A673 (cell line): ENCODE results near the gene FSTL4. TPM values are rescaled to one million over a fixed set of nuclear protein-coding genes. Genes with fewer than 3 reads are reported as not detected.

Experiments
- BruUV-seq: library from RNA; stranded (reverse); fragments of 400-500 nt; replicated peaks from 2 replicates; lab custom pipeline; 2021; lab: Mats Ljungman, UMichigan
- CTCF ChIA-PET: fragments of 300-600 bp; sonication (Branson Sonifier 250); formaldehyde crosslinking; loops from one replicate; lab custom pipeline; 2022; ENCODE audit warnings: antibody characterized with exemption; lab: Charles Lee
- POLR2A ChIA-PET: fragments of 300-600 bp; sonication (Branson Sonifier 250); formaldehyde crosslinking; loops from one replicate; lab custom pipeline; 2022; ENCODE audit warnings: antibody characterized with exemption; ENCODE audit not compliant: low non-redundant PET; lab: Charles Lee
- DNase-seq: peaks from one replicate; pipeline ENCODE4 v3.0.0-alpha.2; 2015; ENCODE audit warnings: low spot score
- H3K27ac ChIP-seq: fragments of 200-600 bp; sonication (generic); 2 replicates; pipeline ENCODE4 v1.5.1; 2016; ENCODE audit warnings: mixed run types, low read depth, mild to moderate bottlenecking, mixed read lengths, antibody characterized with exemption, low read length; ENCODE audit not compliant: poor library complexity, severe bottlenecking
- H3K27me3 ChIP-seq: fragments of 200-600 bp; sonication (generic); replicated peaks from 2 replicates; pipeline ENCODE4 v1.6.1; 2017; ENCODE audit warnings: mixed run types, low read depth, mild to moderate bottlenecking, mixed read lengths, antibody characterized with exemption, low read length; ENCODE audit not compliant: insufficient read depth, poor library complexity
- H3K36me3 ChIP-seq: fragments of 200-600 bp; sonication (generic); 2 replicates; pipeline ENCODE4 v1.6.1; 2016; ENCODE audit warnings: mixed run types, mild to moderate bottlenecking, mixed read lengths, antibody characterized with exemption, low read length; ENCODE audit not compliant: insufficient read depth, poor library complexity, severe bottlenecking
- H3K4me1 ChIP-seq: fragments of 200-600 bp; sonication (generic); 2 replicates; pipeline ENCODE4 v1.6.1; 2017; ENCODE audit warnings: mixed run types, mild to moderate bottlenecking, mixed read lengths, antibody characterized with exemption, low read length; ENCODE audit not compliant: insufficient read depth, poor library complexity, severe bottlenecking
- H3K4me3 ChIP-seq: fragments of 200-600 bp; sonication (generic); 2 replicates; pipeline ENCODE4 v1.5.1; 2016; ENCODE audit warnings: low read depth, mixed run types, mild to moderate bottlenecking, mixed read lengths, low read length; ENCODE audit not compliant: poor library complexity, severe bottlenecking
- H3K9me3 ChIP-seq: fragments of 200-600 bp; sonication (generic); 2 replicates; pipeline ENCODE4 v1.6.1; 2016; ENCODE audit warnings: mixed run types, low read depth, mild to moderate bottlenecking, mixed read lengths, antibody characterized with exemption, low read length; ENCODE audit not compliant: poor library complexity, severe bottlenecking
- CTCF ChIP-seq: fragments of 300-800, 200-600 bp; sonication (generic); conservative IDR thresholded peaks from 2 replicates; pipeline ENCODE4 v1.5.1; 2017; ENCODE audit warnings: low read depth, mild to moderate bottlenecking, antibody characterized with exemption, low read length, moderate library complexity, mixed read lengths
- EZH2 ChIP-seq: fragments of 200-600 bp; sonication (generic); IDR thresholded peaks from 2 replicates; pipeline ENCODE4 v1.6.1; 2017; ENCODE audit warnings: borderline replicate concordance, low read depth, mild to moderate bottlenecking, mixed read lengths, antibody characterized with exemption, low read length; ENCODE audit not compliant: poor library complexity, severe bottlenecking
- intact Hi-C: fragments of 100-400 bp; cut with micrococcal nuclease; formaldehyde crosslinking; loops from one replicate; pipeline ENCODE4 v1.10.0; 2022; ENCODE audit not compliant: unreplicated experiment
- total RNA-seq: library from RNA; stranded (reverse); gene quantifications from 2 replicates; pipeline ENCODE4 v1.2.3, GENCODE V29; 2021

FSTL4 gene
- total RNA-seq, 1 experiment from 2014 or later, result 0.86 TPM

- H3K36me3 ChIP-seq, result no peaks in the 10 kb centered on the region
- no TSS peak for BruUV-seq
- H3K4me3 ChIP-seq, result no peak overlapping the region
- intact Hi-C loops, result no loop called here
- H3K27me3 ChIP-seq, result no peaks in the 10 kb centered on the region
- H3K27ac ChIP-seq, result no peak overlapping the region
- TF ChIP-seq EZH2 (no peak), CTCF (no peak)
- no peak for DNase-seq
- no peaks in the 10 kb centered on the region for H3K9me3 ChIP-seq
- ChIA-PET CTCF (no interaction called here), POLR2A (no interaction called here)
- no peaks in the 10 kb centered on the region for H3K4me1 ChIP-seq
Measured at GRCh38 chr5:133467335-133467779, 145.0 kb downstream of the FSTL4 start.

- Histone ChIP-seq H3K27ac (no peak overlapping the region), H3K4me3 (no peak overlapping the region), H3K9me3 (no peaks in the 10 kb centered on the region), H3K4me1 (no peaks in the 10 kb centered on the region), H3K36me3 (no peaks in the 10 kb centered on the region), H3K27me3 (no peaks in the 10 kb centered on the region)
- CTCF ChIA-PET, result no interaction called here
- TF ChIP-seq EZH2, result no peak
- TF ChIP-seq CTCF, result no peak
- intact Hi-C loops, result no loop called here
- BruUV-seq, result no TSS peak
- DNase-seq, result no peak
- POLR2A ChIA-PET, result no interaction called here
Measured at GRCh38 chr5:133466556-133467334, 145.6 kb downstream of the FSTL4 start.

GRCh38 chr5:133464013-133464412 lies 148.3 kb downstream of the FSTL4 start:
- H3K4me1 ChIP-seq, result no peaks in the 10 kb centered on the region

More at GRCh38 chr5:133464013-133464412, 148.3 kb downstream of the FSTL4 start:
- POLR2A ChIA-PET, result no interaction called here
- Histone ChIP-seq H3K27me3 (no peaks in the 10 kb centered on the region), H3K9me3 (no peaks in the 10 kb centered on the region), H3K36me3 (no peaks in the 10 kb centered on the region), H3K27ac (no peak overlapping the region), H3K4me3 (no peak overlapping the region)
- DNase-seq, result no peak
- intact Hi-C loops, result no loop called here
- CTCF ChIA-PET, result interaction anchor here (0.5 kb wide), 1 partner anchor 356 kb away, joined by 4 read pairs; no protein-coding TSS in a partner anchor
- BruUV-seq, result no TSS peak
- TF ChIP-seq CTCF (no peak), EZH2 (no peak)
